ENCODE data around the gene NUMA1. TPM values are rescaled to one million over a fixed set of nuclear protein-coding genes. Genes with fewer than 3 reads are reported as not detected.

NUMA1 gene
- total RNA-seq, 2 experiments from 2014 or later, result 148 to 159 TPM

DNA sequence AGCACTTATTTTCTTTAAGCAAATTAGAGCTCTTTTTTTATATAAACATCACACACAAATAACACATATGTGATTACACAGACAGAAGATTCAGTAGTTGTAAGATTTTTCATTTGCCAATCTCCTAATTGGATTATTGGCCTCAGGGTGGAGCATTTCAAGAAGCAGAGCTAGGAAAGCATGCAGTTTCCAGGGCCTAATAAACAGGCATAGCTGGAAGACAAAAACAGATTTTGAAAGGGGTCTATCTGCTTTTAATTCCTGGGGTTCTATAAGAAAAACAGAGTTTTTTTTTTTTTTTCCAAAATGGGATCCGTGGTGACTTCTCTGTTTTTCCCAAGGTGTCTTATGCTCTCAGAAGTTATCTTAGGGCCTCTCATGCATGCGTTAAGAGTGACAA, 47.6 kb upstream of the NUMA1 start:
- BruUV-seq (replicated peaks), result no TSS peak
- Histone ChIP-seq H3K4me3 (ENCODE audit: low read depth, low read length, poor library complexity, severe bottlenecking) (no peak overlapping the region), H3K9me3 (ENCODE audit: low read length) (peaks cover 33% of the 10 kb centered on the region), H2AFZ (ENCODE audit: low read length) (no peak overlapping the region), H3K4me2 (ENCODE audit: low read length) (no peak overlapping the region), H4K20me1 (ENCODE audit: insufficient read depth, low read length) (no peaks in the 10 kb centered on the region), H3K36me3 (ENCODE audit: insufficient read depth, low read length) (no peaks in the 10 kb centered on the region), H3K9me2 (ENCODE audit: insufficient read depth, low read length) (no peaks in the 10 kb centered on the region), H3K27ac (ENCODE audit: low read depth, low read length, poor library complexity, severe bottlenecking) (no peak overlapping the region), H3K79me2 (ENCODE audit: insufficient read depth, low read depth, low read length) (no peaks in the 10 kb centered on the region), H3K4me1 (ENCODE audit: insufficient read depth, low read length, poor library complexity, severe bottlenecking) (no peaks in the 10 kb centered on the region)
- TF ChIP-seq, protein P1, sequence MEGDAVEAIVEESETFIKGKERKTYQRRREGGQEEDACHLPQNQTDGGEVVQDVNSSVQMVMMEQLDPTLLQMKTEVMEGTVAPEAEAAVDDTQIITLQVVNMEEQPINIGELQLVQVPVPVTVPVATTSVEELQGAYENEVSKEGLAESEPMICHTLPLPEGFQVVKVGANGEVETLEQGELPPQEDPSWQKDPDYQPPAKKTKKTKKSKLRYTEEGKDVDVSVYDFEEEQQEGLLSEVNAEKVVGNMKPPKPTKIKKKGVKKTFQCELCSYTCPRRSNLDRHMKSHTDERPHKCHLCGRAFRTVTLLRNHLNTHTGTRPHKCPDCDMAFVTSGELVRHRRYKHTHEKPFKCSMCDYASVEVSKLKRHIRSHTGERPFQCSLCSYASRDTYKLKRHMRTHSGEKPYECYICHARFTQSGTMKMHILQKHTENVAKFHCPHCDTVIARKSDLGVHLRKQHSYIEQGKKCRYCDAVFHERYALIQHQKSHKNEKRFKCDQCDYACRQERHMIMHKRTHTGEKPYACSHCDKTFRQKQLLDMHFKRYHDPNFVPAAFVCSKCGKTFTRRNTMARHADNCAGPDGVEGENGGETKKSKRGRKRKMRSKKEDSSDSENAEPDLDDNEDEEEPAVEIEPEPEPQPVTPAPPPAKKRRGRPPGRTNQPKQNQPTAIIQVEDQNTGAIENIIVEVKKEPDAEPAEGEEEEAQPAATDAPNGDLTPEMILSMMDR (conservative IDR thresholded peaks at IDR 0.05; ENCODE audit: low read length), result 0 out of 2 replicates have a peak, but pooled peaks have one; percentile 11
- TF ChIP-seq EZH2phosphoT487 (IDR thresholded peaks at IDR 0.05; ENCODE audit: borderline replicate concordance, low read depth, low read length), result no peak
- DNase-seq (ENCODE audit: low spot score), result no peak
- ChIA-PET CTCF (ENCODE audit: unreplicated experiment) (no interaction called here), POLR2A (no interaction called here)
- intact Hi-C loops (cut with micrococcal nuclease; ENCODE audit: unreplicated experiment), result no loop called here

- Histone ChIP-seq H3K9me3 (ENCODE audit: low read length) (peaks cover 33% of the 10 kb centered on the region), H3K4me3 (ENCODE audit: low read depth, low read length, poor library complexity, severe bottlenecking) (no peak overlapping the region), H4K20me1 (ENCODE audit: insufficient read depth, low read length) (no peaks in the 10 kb centered on the region), H2AFZ (ENCODE audit: low read length) (no peak overlapping the region), H3K27ac (ENCODE audit: low read depth, low read length, poor library complexity, severe bottlenecking) (no peak overlapping the region), H3K9me2 (ENCODE audit: insufficient read depth, low read length) (no peaks in the 10 kb centered on the region), H3K4me2 (ENCODE audit: low read length) (no peak overlapping the region), H3K4me1 (ENCODE audit: insufficient read depth, low read length, poor library complexity, severe bottlenecking) (no peaks in the 10 kb centered on the region), H3K36me3 (ENCODE audit: insufficient read depth, low read length) (no peaks in the 10 kb centered on the region), H3K79me2 (ENCODE audit: insufficient read depth, low read depth, low read length) (no peaks in the 10 kb centered on the region)
- no TSS peak for BruUV-seq (replicated peaks)
- ChIA-PET CTCF (ENCODE audit: unreplicated experiment) (no interaction called here), POLR2A (interaction anchor here (1.2 kb wide), 1 partner anchor 26 kb away, joined by 5 read pairs; no protein-coding TSS in a partner anchor)
- DNase-seq (ENCODE audit: low spot score), result no peak
- intact Hi-C loops (cut with micrococcal nuclease; ENCODE audit: unreplicated experiment), result no loop called here
- TF ChIP-seq EZH2phosphoT487 (IDR thresholded peaks at IDR 0.05; ENCODE audit: borderline replicate concordance, low read depth, low read length), result no peak
- TF ChIP-seq, protein P1 (conservative IDR thresholded peaks at IDR 0.05; ENCODE audit: low read length), result no peak
These were observed 45.6 kb upstream of the NUMA1 start for GRCh38 chr11:72125956-72126355.

GRCh38 chr11:72124046-72124445, 43.7 kb upstream of the NUMA1 start:
- ChIA-PET CTCF (ENCODE audit: unreplicated experiment) (no interaction called here), POLR2A (no interaction called here)
- TF ChIP-seq EZH2phosphoT487 (IDR thresholded peaks at IDR 0.05; ENCODE audit: borderline replicate concordance, low read depth, low read length), result no peak
- TF ChIP-seq, protein P1 (conservative IDR thresholded peaks at IDR 0.05; ENCODE audit: low read length), result no peak
- Histone ChIP-seq H4K20me1 (ENCODE audit: insufficient read depth, low read length) (no peaks in the 10 kb centered on the region), H3K4me2 (ENCODE audit: low read length) (no peak overlapping the region), H3K4me3 (ENCODE audit: low read depth, low read length, poor library complexity, severe bottlenecking) (no peak overlapping the region), H2AFZ (ENCODE audit: low read length) (no peak overlapping the region), H3K9me3 (ENCODE audit: low read length) (peaks cover 33% of the 10 kb centered on the region), H3K4me1 (ENCODE audit: insufficient read depth, low read length, poor library complexity, severe bottlenecking) (no peaks in the 10 kb centered on the region), H3K79me2 (ENCODE audit: insufficient read depth, low read depth, low read length) (no peaks in the 10 kb centered on the region), H3K27ac (ENCODE audit: low read depth, low read length, poor library complexity, severe bottlenecking) (no peak overlapping the region), H3K9me2 (ENCODE audit: insufficient read depth, low read length) (no peaks in the 10 kb centered on the region), H3K36me3 (ENCODE audit: insufficient read depth, low read length) (no peaks in the 10 kb centered on the region)
- no TSS peak for BruUV-seq (replicated peaks)
- DNase-seq (ENCODE audit: low spot score), result no peak
- intact Hi-C loops (cut with micrococcal nuclease; ENCODE audit: unreplicated experiment), result no loop called here

All from OCI-LY7 (cell line).